HL-60 (cell line): ENCODE results near the gene SPEN.

Experiments
- CTCF ChIP-seq: IDR thresholded peaks from one replicate; pipeline ENCODE4 v1.5.1; 2011; ENCODE audit warnings: low read length, control low read depth, inconsistent platforms; ENCODE audit not compliant: insufficient read depth
- GABPA ChIP-seq: IDR thresholded peaks from 2 replicates; pipeline ENCODE4 v1.6.1; 2012; ENCODE audit warnings: low read depth
- POLR2AphosphoS5 ChIP-seq: IDR thresholded peaks from 2 replicates; pipeline ENCODE4 v1.6.1; 2012; ENCODE audit warnings: low read depth
- REST ChIP-seq: IDR thresholded peaks from 2 replicates; pipeline ENCODE4 v1.6.1; 2012; ENCODE audit warnings: low read depth; ENCODE audit not compliant: insufficient replicate concordance

GRCh38 chr1:15966956-15967344, 119.4 kb downstream of the SPEN start:
- TF ChIP-seq CTCF (no peak), REST (no peak), POLR2AphosphoS5 (no peak), GABPA (no peak)
